Activated CD8-positive, alpha-beta memory T cell treated with anti-CD3 and anti-CD28 coated beads for 24 hours (primary cell): ENCODE data around the gene HTD2.

Experiments
- DNase-seq: peaks from one replicate; pipeline ENCODE4 v3.0.0-alpha.2; 2020

HTD2 gene

GRCh38 chr3:58293516-58293915, 12.8 kb upstream of the HTD2 start:
- DNase-seq: no peak

- DNase-seq: no peak
Observed at GRCh38 chr3:58296269-58296668, 10.1 kb upstream of the HTD2 start.

- no peak for DNase-seq
Observed at GRCh38 chr3:58296843-58297242, 9.5 kb upstream of the HTD2 start.

GRCh38 chr3:58298190-58298589, 8.1 kb upstream of the HTD2 start:
- DNase-seq: no peak

- DNase-seq: no peak
Observed at GRCh38 chr3:58299075-58299474, 7.2 kb upstream of the HTD2 start.

- no peak for DNase-seq
Observed at GRCh38 chr3:58299839-58300516, 6.3 kb upstream of the HTD2 start.

- DNase-seq: no peak
Observed at GRCh38 chr3:58307639-58308215, 1.4 kb downstream of the HTD2 start.

- no peak for DNase-seq
Observed at GRCh38 chr3:58308728-58309127, 2.4 kb downstream of the HTD2 start.

- DNase-seq: no peak
Observed at GRCh38 chr3:58317811-58318210, 11.5 kb downstream of the HTD2 start.

- DNase-seq: no peak
Observed at GRCh38 chr3:58321791-58322190, 15.5 kb downstream of the HTD2 start.

- no peak for DNase-seq
Observed at GRCh38 chr3:58322793-58323192, 16.5 kb downstream of the HTD2 start.

GRCh38 chr3:58323529-58324390, 17.4 kb downstream of the HTD2 start:
- DNase-seq: no peak

GRCh38 chr3:58324391-58325390, 18.4 kb downstream of the HTD2 start:
- no peak for DNase-seq

GRCh38 chr3:58325525-58325992, 19.2 kb downstream of the HTD2 start:
- no peak for DNase-seq

GRCh38 chr3:58326267-58326900, 20.1 kb downstream of the HTD2 start:
- DNase-seq: no peak

- no peak for DNase-seq
Observed at GRCh38 chr3:58329150-58329921, 23.0 kb downstream of the HTD2 start.

- no peak for DNase-seq
Observed at GRCh38 chr3:58329922-58330413, 23.6 kb downstream of the HTD2 start.

- no peak for DNase-seq
Observed at GRCh38 chr3:58331593-58332152, 25.4 kb downstream of the HTD2 start.

GRCh38 chr3:58332575-58333188, 26.4 kb downstream of the HTD2 start, which contains the start of gene PXK:
Gene PXK (plus strand): TSS chr3:58332892. CDS start chr3:58332989, 97 bp downstream.
- DNase-seq: peak; percentile 90
